Measurements from ENCODE around the gene BRF1. TPM values are rescaled to one million over a fixed set of nuclear protein-coding genes. Genes with fewer than 3 reads are reported as not detected.
A peak's percentile ranks its signal among the peaks of the same experiment; 100 is the strongest.

Gene BRF1
- total RNA-seq, 1 experiment from 2014 or later: 41.2 TPM

- TF ChIP-seq JUND (IDR thresholded peaks at IDR 0.05) (no peak), ZFX (IDR thresholded peaks at IDR 0.05) (no peak), SIN3A (IDR thresholded peaks at IDR 0.05; ENCODE audit: low read depth) (no peak)
Measured at GRCh38 chr14:105166571-105167302, 134.1 kb downstream of the BRF1 start (continued).

- Histone ChIP-seq H3K9me3 (ENCODE audit: control insufficient read depth in 1 of 2, insufficient read depth in 1 of 2, low read depth in 1 of 2, low read length in 2 of 2) (no peaks in the 10 kb centered on the region), H3K79me2 (ENCODE audit: insufficient read depth, low read length) (peaks cover 66% of the 10 kb centered on the region), H3K27me3 (ENCODE audit: insufficient read depth, low read length) (no peaks in the 10 kb centered on the region), H3K27ac (ENCODE audit: low read depth, low read length) (peak overlapping the region; percentile 93), H3K4me2 (ENCODE audit: low read length) (peak overlapping the region; percentile 98), H3K9ac (ENCODE audit: low read length) (peak overlapping the region; percentile 94), H3K4me1 (ENCODE audit: control insufficient read depth in 1 of 2, insufficient read depth in 2 of 2, low read length in 2 of 2) (peaks cover 45 to 70% of the 10 kb centered on the region in 2 experiments), H3K9me2 (ENCODE audit: insufficient read depth) (no peaks in the 10 kb centered on the region), H2AFZ (ENCODE audit: low read depth, low read length, poor library complexity, severe bottlenecking) (no peak overlapping the region), H3K4me3 (replicated peaks in 1 of 2; ENCODE audit: low read depth in 1 of 2, low read length in 2 of 2) (peak overlapping the region in 1 of 2 experiments; percentile 65; a peak in 2 of 4 replicates), H3K36me3 (ENCODE audit: control insufficient read depth in 1 of 2, insufficient read depth in 2 of 2, low read length in 2 of 2) (peaks cover 0 to 3% of the 10 kb centered on the region in 2 experiments; a peak in 1 of 4 replicates), H4K20me1 (ENCODE audit: insufficient read depth) (no peaks in the 10 kb centered on the region; the same call in 1 of the 2 replicates)
- POLR2A ChIA-PET: interaction anchor here (1.6 kb wide), 1 partner anchor 27 kb away, joined by 3 read pairs; no protein-coding TSS in a partner anchor
- DNase-seq (ENCODE audit: low read depth, low spot score) (no peak), ATAC-seq (no peak)
- CTCF ChIA-PET: interaction anchor here (1.5 kb wide), 1 partner anchor 16 kb away, joined by 4 read pairs; no protein-coding TSS in a partner anchor
- RAD21 ChIA-PET (ENCODE audit: low non-redundant PET in 1 of 2, low total read pairs in 2 of 2, uncharacterized antibody in 2 of 2, unreplicated experiment in 2 of 2): no interaction called here
- BruUV-seq (replicated peaks): no TSS peak
- TF ChIP-seq, protein P1, sequence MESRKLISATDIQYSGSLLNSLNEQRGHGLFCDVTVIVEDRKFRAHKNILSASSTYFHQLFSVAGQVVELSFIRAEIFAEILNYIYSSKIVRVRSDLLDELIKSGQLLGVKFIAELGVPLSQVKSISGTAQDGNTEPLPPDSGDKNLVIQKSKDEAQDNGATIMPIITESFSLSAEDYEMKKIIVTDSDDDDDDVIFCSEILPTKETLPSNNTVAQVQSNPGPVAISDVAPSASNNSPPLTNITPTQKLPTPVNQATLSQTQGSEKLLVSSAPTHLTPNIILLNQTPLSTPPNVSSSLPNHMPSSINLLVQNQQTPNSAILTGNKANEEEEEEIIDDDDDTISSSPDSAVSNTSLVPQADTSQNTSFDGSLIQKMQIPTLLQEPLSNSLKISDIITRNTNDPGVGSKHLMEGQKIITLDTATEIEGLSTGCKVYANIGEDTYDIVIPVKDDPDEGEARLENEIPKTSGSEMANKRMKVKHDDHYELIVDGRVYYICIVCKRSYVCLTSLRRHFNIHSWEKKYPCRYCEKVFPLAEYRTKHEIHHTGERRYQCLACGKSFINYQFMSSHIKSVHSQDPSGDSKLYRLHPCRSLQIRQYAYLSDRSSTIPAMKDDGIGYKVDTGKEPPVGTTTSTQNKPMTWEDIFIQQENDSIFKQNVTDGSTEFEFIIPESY (IDR thresholded peaks at IDR 0.05; ENCODE audit: extremely low read depth, insufficient replicate concordance, low read length): no peak
- no peak for TF ChIP-seq CTCF (IDR thresholded peaks at IDR 0.05 in 2 of 3, conservative IDR thresholded peaks at IDR 0.05 in 1 of 3; ENCODE audit: borderline replicate concordance in 1 of 3, insufficient read depth in 1 of 3, low read depth in 2 of 3, low read length in 2 of 3)
- TF ChIP-seq CBX3 (IDR thresholded peaks at IDR 0.05; ENCODE audit: low read depth): no peak
- no peak for TF ChIP-seq SRF (IDR thresholded peaks at IDR 0.05; ENCODE audit: low read depth)
- TF ChIP-seq CEBPB (IDR thresholded peaks at IDR 0.05; ENCODE audit: low read depth): no peak
- TF ChIP-seq JUND (IDR thresholded peaks at IDR 0.05): no peak
- TF ChIP-seq REST (IDR thresholded peaks at IDR 0.05; ENCODE audit: low read depth): no peak
- TF ChIP-seq TCF7L2 (IDR thresholded peaks at IDR 0.05; ENCODE audit: borderline replicate concordance, extremely low read depth, insufficient read depth, insufficient read length): no peak
- TF ChIP-seq RAD21 (IDR thresholded peaks at IDR 0.05; ENCODE audit: low read depth): no peak
- no peak for TF ChIP-seq EZH2 (IDR thresholded peaks at IDR 0.05)
- TF ChIP-seq ZNF274 (IDR thresholded peaks at IDR 0.05; ENCODE audit: low read depth, low read length): no peak
- TF ChIP-seq EGR1 (IDR thresholded peaks at IDR 0.05; ENCODE audit: low read depth): no peak
- TF ChIP-seq POLR2AphosphoS5 (IDR thresholded peaks at IDR 0.05; ENCODE audit: low read depth, low read length): no peak
- intact Hi-C loops (cut with micrococcal nuclease): loop anchor here (2.0 to 10.0 kb wide), 2 partner anchors 73 to 191 kb away; partner anchors contain the start of gene AHNAK2
Measured at GRCh38 chr14:105165761-105166485, 134.9 kb downstream of the BRF1 start.

All from HCT116 (cell line).